Measurements from ENCODE around the gene ATG7.

- TF ChIP-seq CTCF (IDR thresholded peaks at IDR 0.05) = no peak
- no peak for TF ChIP-seq POLR2AphosphoS5 (IDR thresholded peaks at IDR 0.05; ENCODE audit: insufficient read depth in 1 of 2, low read depth in 1 of 2)
- TF ChIP-seq POLR2A (IDR thresholded peaks at IDR 0.05) = no peak
Observed at GRCh38 chr3:11260460-11260859, 11.7 kb upstream of the ATG7 start.

Measured in vagina (tissue), 2 donors.